HG02759 (cell line): ENCODE data around the gene TBC1D2B.
A peak's percentile ranks its signal among the peaks of the same experiment; 100 is the strongest.
"Not testable (repeated sequence)": the region's sequence is repeated elsewhere in the genome, so short reads cannot be mapped to it uniquely, and the experiment has no call there.

Experiments
- ATAC-seq: cut with Tn5 transposase; IDR thresholded peaks from one replicate; pipeline ENCODE4 v1.9.1; 2021; ENCODE audit warnings: mild to moderate bottlenecking, moderate library complexity; ENCODE audit not compliant: unreplicated experiment

TBC1D2B gene

GRCh38 chr15:77979157-77979556, 98.4 kb downstream of the TBC1D2B start:
- ATAC-seq = not testable (repeated sequence)

DNA sequence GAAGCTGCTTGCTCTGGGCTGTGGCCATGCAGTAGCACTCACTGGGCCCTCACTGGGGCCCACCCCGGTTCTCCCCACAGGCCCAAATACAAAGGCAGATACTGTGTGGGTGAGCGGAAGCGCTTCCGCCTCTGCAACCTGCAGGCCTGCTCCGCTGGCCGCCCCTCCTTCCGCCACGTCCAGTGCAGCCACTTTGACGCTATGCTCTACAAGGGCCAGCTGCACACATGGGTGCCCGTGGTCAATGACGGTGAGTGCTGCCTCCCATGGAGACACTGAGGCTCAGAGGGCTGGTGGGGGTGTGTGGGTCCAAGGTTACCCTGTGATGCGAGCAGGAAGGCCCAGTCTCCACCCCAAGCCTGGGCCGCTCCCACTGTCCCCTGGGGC, 98.8 kb downstream of the TBC1D2B start:
- not testable (repeated sequence) for ATAC-seq

DNA sequence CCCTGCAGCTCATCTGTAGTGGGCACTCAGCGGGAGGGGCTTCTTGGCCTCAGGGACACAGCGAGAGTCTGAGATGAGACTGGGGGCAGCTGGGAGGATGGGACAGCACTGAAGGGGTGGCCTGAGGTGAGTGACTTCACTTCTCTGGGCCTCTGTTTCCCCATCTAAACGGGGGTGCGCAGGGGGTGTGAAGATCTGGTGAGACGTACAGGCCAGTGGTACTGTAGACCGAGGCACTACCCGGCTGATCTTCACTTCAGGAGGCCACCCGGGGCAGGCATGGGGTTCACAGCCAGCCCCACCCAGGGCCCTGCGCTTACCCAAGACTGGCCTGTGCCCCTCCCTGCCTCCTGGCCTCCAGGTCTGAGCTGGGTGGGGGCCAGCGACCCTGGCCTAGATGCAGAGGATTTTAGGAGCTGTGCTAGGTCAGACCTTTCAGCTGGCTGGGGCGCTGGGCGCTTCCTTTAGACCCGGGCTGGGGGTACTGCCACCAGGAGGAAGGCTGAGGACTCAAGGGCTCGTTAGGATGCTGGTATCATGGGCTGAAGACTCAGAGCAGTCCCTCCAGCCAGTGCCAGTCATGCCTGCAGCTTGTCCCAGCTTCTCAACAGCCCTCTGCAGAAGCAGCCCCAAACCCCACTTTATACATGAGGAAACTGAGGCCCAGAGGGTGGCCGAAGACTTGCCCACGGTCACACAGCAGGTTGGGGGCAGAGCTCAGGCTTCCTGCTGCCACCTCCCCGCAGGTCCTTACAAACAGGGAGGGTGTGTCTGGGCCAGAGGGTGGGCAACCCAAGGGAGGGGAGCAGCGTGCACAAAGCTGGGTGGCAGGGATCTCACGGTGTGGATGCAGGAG, 99.4 kb downstream of the TBC1D2B start:
- ATAC-seq = not testable (repeated sequence)

GRCh38 chr15:77976760-77977525, 100.6 kb downstream of the TBC1D2B start:
- not testable (repeated sequence) for ATAC-seq

DNA sequence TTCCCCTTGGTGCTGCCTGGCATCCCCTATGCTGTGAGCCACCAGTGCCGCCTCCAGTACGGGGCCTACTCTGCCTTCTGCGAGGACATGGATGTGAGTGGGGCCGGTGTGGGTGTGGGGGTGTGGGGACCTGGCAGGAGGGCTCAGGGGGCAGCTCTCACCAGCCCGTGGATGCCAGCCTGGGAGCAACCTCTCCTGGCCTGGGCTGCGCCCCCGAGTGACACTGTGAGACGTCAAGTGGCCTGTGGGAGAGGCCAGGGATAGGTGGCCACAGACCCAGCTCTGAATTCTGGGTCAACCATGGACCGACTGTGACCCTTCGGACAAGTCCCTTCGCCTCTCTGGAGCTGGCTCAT, 101.4 kb downstream of the TBC1D2B start:
- ATAC-seq = not testable (repeated sequence)

- no peak for ATAC-seq
Measured at GRCh38 chr15:77975332-77976094, 102.0 kb downstream of the TBC1D2B start.

- no peak for ATAC-seq
Measured at GRCh38 chr15:77974416-77975331, 102.8 kb downstream of the TBC1D2B start.

DNA sequence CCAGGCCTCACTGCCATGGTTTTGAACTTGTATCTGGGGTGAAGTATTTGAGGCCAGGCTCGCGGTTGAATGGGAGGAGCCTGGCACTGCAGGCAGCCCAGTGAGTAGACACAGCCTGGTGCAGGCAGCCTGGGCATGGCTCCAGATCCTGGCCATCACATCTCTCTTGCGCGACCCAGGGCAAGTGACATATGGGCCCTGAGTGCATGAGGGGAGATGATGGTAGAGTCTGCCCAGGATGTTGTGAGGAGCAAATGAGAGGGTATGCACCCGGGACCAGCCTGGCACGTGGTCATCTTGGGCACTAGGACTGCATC, 103.5 kb downstream of the TBC1D2B start:
- no peak for ATAC-seq

DNA sequence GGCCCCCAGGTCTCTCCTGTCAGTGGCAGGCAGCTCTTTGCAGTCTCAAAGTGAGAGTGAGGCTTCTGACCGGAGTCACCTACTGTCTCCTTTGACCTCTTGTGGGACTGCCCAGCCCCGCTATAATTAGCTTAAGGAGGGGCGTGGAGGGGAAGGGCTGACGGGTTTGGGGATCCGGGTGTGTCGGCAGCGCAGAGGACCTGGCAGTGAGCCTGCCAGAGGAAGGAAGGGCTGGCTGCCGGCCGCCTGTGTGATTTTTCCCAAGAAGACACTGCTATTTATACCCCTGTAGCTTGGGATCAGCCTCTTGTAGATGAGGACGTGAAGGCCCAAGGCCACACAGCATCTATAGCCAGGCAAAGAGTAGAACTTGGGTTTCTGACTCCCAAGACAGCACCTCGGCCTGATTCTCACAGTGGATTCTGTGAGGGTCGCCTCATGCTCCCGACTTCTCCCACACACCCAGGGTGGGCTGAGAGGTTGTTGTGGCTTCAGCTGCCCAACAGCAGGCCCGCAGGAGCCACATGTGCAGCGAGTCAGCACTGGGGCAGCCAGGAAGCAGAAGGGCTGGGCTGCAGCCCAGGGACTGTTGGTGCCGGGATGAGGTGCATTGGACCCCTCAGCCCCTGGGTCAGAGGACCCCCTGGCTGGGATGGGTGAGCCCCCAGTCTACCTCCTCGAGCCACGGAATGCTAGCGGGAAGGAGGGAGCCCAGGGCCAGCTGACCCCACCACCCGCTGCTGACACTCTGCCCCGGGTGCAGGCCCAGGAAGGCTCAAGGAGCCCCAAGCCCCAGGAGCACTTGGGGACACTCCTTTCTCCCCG, 104.0 kb downstream of the TBC1D2B start:
- not testable (repeated sequence) for ATAC-seq

DNA sequence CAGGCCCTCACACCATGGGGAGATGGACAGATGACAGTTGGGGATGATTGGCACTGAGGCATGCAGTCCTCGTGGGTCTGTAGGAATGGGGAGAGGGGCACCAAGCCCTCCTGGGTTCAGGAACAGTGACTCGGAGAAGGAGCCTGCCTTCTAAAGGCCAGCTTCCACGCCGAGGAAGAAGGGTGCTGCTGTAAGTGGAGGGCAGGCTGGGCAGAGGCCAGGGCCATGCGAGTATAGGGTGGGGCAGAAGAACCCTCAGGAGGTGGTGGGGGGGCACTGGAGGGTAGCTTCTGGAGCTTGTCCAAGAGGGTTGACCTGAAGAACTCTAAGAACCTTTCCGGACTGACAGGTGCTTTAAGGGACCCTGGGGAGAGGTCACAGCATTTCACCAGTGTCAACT, 104.8 kb downstream of the TBC1D2B start:
- ATAC-seq = not testable (repeated sequence)

DNA sequence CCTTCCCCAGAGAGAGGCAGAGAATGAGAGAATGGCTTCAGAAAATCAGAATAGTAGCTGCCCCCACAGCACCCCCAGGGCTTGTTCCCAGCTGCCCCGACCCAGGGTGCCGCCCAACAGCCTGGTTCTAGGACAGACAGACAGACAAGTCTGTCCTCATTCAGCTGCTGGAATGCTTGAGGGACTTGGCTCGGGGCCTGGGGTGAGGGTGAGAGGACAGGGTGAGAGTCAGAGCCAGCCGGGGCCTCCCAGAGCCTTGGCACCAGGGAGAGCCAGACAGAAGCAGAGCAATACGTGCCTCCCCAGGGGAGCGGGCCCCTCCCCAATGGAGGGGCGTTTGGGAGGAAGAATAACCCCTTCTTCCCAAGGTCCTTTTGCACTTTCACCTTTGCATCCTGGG, 105.6 kb downstream of the TBC1D2B start:
- not testable (repeated sequence) for ATAC-seq

DNA sequence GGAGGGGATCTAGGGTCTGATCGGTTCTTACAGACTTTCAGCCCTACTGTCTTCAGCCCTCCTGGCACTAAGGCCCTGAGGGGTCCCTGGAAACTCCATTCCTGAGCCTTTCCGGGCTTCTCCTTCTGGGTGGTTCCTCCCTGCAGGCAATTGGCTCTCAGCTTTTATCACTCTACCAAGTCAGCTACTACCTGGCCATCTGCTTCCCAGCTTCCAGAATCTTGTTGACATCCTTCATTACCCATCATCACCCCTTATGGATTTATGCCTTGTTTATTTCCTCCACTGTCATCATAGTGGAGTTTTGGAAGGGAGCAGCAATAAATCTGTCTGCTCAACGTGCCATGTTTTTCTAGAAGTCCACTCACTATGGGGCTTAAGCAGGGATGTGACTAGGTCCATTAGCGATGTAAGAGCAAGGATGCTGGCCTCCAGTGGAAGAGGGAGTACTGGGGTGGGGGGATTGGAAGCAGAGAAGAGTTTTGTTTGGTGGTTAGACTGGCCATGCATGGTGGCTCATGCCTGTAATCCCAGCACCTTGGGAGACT, 106.6 kb downstream of the TBC1D2B start:
- ATAC-seq = not testable (repeated sequence)

DNA sequence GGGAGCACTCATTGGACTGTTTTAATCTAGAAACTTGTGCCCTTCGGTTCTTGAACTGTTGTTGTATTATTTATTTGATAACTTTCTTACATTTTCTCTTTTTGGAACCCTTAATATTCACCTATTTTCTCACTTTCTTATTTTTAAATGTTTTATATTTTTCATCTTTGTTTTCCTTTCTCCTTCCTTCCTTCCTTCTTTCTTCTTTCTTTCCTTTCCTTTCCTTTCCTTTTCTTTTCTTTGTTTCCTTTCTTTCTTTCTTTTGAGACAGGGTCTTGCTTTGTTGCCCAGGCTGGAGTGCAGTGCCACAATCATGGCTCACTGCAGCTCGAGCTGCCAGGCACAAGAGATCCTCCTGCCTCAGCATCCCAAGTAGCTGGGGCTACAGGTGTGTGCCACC, 108.5 kb downstream of the TBC1D2B start:
- ATAC-seq = no peak

- no peak for ATAC-seq
Measured at GRCh38 chr15:77967798-77968197, 109.7 kb downstream of the TBC1D2B start.

DNA sequence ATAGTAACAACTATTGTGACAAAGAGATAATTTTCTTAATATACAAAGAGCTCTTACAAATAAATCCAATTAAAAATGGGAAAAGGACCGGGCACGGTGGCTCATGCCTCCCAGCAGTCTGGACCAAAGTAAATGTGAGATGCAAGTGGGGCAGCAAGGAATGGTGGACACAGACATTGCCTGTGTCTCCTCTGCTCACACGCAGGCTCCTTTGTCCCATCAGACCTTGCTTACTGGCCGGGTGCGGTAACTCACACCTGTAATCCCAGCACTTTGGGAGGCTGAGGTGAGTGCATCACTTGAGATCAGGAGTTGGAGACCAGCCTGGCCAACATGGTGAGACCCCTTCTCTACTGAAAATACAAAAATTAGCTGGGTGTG, 110.3 kb downstream of the TBC1D2B start:
- not testable (repeated sequence) for ATAC-seq

DNA sequence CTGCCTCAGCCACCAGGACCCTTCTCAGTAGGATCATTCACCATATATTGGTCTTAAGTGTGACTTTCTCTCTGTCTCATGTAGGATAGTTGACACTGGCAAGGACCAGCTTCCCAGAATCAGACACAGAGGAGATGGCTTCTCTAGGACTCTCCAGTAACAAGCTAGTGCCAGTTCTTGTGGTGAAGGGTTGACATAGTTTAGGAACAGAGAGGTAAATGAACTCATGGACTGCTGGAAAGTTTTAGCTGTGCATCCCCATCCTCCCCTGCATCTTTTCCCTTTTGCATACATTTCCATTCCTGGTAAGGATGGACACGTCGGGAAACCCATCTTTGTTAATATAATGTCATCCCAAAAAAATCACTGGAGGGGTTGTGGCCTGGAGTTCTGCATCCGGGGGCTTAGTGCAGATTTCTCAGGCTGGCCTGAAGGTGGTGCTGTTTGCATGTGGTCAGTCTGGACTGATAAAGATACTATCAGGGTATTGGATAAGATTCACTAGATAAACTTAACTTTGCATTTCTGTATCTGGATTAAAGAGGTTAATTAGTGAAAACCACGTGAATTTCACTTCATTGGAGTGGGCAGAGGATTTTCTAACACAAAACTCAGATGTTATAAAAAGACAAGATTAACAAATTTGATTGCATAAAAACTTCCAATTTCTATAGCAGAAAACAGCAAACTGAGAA, 110.8 kb downstream of the TBC1D2B start:
- ATAC-seq = no peak

DNA sequence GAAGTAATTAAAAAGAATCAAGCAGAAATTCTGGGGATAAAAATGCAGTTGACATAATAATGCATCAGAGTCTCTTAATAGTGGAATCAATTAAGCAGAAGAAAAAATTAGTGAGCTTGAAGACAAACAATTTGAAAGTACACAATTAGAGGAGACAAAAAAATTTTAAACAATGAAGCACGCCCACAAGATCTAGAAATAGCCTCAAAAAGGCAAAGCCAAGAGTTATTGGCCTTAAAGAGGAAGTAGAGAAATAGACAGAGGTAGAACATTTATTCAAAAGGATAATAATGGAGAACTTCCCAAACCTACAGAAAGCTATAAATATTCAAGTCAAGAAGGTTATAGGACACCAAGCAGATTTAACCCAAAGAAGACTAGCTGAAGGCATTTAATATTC, 113.3 kb downstream of the TBC1D2B start:
- ATAC-seq = no peak

DNA sequence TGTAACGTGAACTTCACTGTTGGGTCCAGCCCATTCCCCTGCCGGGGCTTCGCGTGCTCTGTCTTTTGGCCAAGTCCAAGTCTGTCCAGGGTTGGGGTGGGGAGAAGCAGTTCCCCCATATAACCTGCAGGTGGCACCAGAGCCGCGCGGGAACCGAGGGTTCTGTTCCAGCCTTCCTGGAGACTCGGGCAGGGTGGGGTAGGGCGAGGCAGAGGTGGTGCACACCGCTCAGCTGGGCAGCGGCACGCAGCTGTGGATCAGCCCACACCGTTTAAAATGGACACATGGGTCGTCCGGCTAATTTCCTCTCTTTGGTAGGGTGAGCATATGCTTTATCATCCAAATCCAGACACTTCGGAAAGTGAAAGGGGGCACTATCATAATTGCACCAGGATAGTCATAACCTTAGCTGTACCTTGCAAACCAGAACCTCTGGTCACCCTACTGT, 118.1 kb downstream of the TBC1D2B start:
- ATAC-seq = peak; percentile 73
